NCI-H1092 treated with DMSO at 0.1 percent for 48 hours (cell line): ENCODE results near the gene MAP3K4.
A peak's percentile ranks its signal among the peaks of the same experiment; 100 is the strongest.

ENCODE experiments used
- DNase-seq: peaks from one replicate; lab custom pipeline; 2025; lab: John Stamatoyannopoulos, UW

Gene MAP3K4

DNA sequence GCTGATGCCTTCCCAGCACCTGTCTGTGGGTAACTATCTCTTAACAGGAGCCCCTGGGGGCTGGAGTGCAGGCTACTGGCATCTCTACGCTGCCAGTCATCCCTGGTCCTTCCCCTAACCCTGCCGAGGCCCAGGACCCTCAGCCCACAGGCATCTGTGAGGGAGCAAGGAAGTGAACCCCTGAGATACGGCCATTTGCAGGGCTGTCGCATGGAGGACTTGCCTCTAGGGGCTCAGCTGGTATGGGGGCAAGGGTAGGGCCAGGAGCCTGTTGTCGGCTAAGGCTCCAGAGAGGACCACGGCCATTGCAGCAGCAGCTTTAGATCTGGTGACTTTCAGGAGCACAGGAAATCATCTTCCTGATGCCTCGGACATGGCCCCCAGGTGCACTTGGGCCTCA lies 49.7 kb downstream of the MAP3K4 start:
- no peak for DNase-seq

DNA sequence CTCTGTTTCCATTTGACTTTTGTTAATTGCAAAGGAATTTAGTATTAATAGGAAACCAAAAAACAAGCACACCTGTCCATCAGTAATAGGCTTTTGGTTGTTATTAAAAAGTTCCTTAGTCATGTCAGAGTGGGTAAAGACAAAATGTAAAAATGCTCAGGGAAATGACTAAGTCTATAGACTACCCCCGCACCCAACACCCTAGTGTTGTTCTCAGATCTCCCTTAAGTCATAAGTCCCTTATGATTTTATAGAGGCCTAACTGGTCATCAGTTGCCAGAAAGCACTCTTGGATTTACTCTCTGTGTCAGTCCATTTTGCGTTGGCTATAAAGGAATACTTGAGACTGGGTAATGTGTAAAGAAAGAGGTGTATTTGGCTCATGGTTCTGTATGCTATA lies 52.8 kb downstream of the MAP3K4 start:
- no peak for DNase-seq

GRCh38 chr6:161048641-161049040 lies 57.1 kb downstream of the MAP3K4 start:
- DNase-seq: no peak

- DNase-seq: no peak
These were observed 58.7 kb downstream of the MAP3K4 start for GRCh38 chr6:161050134-161050765.

- DNase-seq: no peak
These were observed 61.5 kb downstream of the MAP3K4 start for GRCh38 chr6:161053103-161053502.

- DNase-seq: no peak
These were observed 63.3 kb downstream of the MAP3K4 start for GRCh38 chr6:161054876-161055275.

- no peak for DNase-seq
These were observed 64.9 kb downstream of the MAP3K4 start for GRCh38 chr6:161056451-161056850.

DNA sequence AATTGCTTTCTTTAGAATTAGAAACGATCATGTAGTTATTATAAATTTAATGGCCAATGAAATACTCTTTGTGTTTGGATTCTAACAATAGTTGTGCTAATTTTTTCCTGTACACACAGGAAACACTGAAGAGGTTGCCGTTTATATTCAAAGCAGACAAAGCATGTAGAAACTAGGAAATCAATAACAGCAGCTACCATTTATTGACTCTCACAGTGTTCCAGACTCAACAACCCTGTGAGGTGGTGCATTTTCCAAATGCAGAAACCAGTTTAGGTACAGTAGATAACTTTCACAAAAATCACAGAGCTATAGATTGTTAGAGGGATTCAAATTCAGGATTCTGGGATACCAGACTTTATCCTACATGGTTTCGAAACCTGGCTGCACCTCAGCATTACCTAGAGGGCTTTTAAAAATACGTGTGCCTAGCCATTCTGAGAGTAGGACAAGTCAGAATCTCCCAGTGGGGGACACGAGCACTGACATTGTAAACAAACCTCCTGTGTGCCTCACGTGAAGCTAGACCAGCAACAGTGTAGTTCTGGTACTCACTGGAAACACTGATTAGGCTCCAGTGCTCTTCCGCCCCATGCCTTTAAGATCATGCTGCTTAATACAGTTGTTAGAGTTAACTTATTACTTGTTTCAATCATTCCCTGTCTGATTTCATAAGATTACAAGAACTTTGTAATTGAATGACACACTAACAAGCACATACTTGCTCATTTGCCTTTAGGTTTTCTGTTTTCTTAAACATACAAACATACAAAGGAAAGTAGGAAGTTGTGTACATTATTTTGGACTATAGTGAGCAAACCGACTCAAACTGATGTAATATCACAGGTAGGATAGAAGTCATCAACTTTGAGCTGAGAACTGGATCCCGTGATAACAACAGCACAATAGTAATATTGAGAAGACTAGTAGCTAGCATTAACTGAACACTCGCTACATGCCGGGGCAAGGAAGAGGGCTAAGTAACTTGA lies 65.8 kb downstream of the MAP3K4 start:
- peak; percentile 30 for DNase-seq

GRCh38 chr6:161058741-161059140 lies 67.2 kb downstream of the MAP3K4 start:
- no peak for DNase-seq

- DNase-seq: no peak
These were observed 70.0 kb downstream of the MAP3K4 start for GRCh38 chr6:161061576-161061975.

DNA sequence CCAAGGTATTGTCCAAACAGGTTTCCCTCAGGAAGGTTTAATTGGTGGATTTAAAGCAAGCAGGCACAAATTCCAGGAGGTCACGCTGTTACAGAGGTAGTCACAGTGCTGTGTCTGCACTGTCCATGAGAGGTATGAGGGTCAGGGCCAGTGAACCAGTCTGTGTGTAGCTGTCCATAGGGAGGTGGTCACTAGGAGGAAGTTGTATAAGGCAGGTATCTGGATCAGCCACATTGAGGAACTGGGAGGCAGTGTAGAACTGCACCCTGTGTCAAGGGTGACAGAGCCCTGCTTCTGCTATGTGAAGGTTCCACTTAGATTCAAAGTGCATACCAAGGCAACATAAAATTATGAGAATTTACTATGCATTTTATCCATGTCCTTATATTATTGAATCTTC lies 73.3 kb downstream of the MAP3K4 start:
- DNase-seq: no peak

GRCh38 chr6:161066511-161066910 lies 74.9 kb downstream of the MAP3K4 start:
- DNase-seq: no peak

- peak; percentile 29 for DNase-seq
These were observed 76.2 kb downstream of the MAP3K4 start for GRCh38 chr6:161067749-161068148.

- DNase-seq: no peak
These were observed 76.8 kb downstream of the MAP3K4 start for GRCh38 chr6:161068321-161068741.

GRCh38 chr6:161073930-161074329 lies 82.4 kb downstream of the MAP3K4 start:
- no peak for DNase-seq

DNA sequence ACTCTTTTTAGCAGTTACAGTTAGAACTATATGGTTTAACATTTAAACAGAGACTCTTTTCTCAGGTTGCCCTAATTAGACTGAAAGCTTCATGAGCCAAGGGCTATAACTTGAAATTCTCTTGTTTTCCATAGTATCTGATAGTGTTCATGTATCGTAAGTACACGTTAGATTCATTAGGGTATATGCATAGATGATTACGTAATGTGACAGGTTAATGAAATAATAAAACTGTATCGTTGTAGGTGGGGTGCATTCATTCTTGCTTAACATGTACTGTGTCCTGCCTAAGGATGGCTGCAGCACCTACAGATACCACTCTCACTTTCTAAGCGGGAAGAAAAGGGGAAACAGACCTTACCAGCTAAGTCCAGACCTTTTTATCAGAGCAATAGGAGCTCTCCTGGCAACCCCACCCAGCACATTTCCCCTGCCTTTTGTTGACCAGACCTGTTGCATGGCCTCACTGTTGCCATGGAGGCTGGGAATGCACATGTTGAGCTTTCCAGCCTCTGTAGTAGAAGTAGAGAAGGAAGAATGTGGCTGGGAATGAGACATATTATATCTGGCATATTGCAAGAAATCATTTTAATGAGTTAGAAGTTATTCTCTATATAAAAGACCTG lies 83.0 kb downstream of the MAP3K4 start:
- DNase-seq: no peak

DNA sequence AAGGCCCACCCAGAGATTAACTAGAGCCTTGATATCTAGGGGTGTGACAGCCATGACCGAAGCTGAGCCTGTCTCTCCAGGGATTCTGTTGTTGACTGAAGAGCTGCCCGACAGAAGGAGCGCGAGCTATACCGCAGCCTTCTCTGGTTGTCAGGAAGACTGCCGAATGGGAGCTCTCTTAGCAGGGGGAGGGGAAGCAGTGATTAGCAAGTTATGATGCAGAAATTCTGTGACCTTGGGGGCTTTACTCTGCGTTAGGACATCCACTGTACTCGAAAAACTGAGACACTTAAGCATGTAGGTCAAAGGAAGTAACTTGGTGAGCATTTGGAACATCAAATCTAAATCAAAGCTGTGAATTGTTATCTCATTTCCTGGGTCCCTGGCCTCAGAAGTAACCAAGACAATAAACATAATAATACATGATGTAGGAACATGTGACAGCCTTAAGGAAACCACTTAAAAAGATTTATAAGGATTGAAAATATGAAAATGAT lies 84.7 kb downstream of the MAP3K4 start:
- DNase-seq: no peak

DNA sequence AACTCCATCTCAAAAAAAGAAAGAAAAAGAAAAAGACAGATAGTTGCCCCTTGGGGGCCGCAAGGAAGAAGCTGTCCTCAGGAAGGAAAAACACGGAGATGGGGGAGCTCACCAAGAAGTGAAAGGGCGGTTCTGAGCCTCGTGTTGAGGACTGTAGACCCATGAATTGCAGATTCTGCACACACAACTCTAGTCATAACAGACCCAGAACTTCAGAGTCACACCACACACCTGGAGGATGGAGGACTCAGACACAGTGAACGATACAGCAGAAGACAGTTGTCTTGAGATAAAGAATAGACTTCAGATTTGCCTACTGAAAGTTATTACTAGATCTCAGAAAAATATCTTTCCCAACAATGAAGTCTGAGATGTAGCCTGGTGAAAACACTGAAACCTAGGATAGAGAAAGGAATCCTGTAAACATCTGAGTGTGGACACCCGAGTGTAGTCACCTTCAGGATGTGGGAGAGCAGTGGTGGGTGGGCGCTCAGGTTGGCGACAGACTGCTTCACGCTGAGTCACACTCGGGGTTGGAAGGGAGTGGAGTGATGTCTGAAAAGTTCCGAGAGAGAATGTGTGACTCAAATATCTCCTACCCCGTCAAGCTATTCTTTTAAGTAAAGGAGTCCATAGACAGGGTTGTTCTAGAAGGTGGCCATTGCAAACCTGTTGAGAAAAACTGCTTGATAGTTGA lies 88.1 kb downstream of the MAP3K4 start:
- no peak for DNase-seq

DNA sequence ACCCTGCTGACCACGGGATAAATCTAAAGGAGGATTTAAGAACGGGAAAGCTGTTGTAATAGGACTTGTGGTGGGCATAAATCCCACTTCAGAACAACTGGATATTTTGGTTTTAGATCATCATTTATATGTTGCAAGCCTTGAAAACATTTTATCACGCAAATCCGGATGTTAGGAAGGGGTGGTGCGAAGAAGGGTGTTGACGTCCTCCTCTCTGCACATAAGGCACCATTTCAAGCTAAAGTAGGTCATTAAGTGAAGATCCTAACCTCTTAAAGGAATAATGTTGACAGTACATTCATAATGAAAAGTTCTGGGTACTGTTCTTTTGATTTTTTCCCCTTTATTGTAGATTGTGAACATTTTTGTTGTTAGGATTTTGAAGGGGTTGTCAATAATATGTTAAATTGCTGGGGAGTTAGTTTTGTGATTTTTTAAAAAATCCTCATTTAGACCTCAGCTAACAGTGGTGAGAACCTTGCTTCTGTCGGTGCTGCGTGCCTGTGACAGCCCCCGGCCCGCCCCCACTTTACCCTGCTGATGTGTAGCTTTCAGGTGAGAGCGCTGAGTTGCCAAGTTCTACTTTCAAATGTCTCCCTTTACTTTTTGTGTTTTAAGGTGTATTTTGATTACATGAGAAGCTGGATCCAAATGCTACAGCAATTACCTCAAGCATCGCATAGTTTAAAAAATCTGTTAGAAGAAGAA lies 88.8 kb downstream of the MAP3K4 start:
- no peak for DNase-seq

GRCh38 chr6:161082215-161082614 lies 90.6 kb downstream of the MAP3K4 start:
- DNase-seq: no peak

GRCh38 chr6:161085246-161085645 lies 93.7 kb downstream of the MAP3K4 start:
- no peak for DNase-seq
